ENCODE measurements around the gene ATF2.

ATF2 gene

DNA sequence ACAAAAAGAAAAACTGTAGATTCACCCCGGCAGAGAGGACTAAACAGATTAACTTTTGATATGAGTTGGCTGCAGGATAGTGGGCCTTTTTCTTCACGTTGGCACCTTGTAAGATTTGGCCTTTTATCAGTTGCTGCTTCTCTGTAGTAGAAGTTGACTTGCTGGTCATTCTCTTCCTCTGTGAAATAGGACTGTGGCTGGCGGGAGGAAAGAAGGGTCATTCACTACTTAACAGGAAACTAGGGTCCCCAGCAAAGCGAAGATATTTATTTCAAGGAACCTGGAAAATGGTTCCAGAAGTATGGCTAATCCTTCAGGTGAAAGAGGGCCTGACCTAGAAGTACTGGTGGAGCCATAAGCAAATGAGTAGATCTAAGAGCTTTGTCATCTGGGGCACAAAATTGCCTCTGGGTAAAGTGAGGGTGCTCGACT is 13.9 kb upstream of the ATF2 start:
- Histone ChIP-seq H3K27me3 (ENCODE audit: control insufficient read depth in 1 of 2, insufficient read depth in 2 of 2, low read length in 2 of 2) (no peaks in the 10 kb centered on the region), H3K9me3 (ENCODE audit: control insufficient read depth in 1 of 2, low read length in 2 of 2) (no peaks in the 10 kb centered on the region), H3K9ac (ENCODE audit: low read depth in 1 of 2, low read length in 2 of 2) (peak overlapping the region in 1 of 2 donors; percentile 98), H3K27ac (ENCODE audit: low read depth, low read length) (peak overlapping the region; percentile 92), H3K36me3 (ENCODE audit: control insufficient read depth in 1 of 2, insufficient read depth in 2 of 2, low read length in 2 of 2) (peaks cover 22 to 32% of the 10 kb centered on the region in 2 donors), H3K4me3 (ENCODE audit: low read depth in 1 of 2, low read length in 2 of 2) (peak overlapping the region; percentile 89 to 96), H3K4me1 (ENCODE audit: control insufficient read depth in 1 of 2, insufficient read depth in 2 of 2, low read length in 2 of 2) (peaks cover 11 to 12% of the 10 kb centered on the region in 2 donors)

DNA sequence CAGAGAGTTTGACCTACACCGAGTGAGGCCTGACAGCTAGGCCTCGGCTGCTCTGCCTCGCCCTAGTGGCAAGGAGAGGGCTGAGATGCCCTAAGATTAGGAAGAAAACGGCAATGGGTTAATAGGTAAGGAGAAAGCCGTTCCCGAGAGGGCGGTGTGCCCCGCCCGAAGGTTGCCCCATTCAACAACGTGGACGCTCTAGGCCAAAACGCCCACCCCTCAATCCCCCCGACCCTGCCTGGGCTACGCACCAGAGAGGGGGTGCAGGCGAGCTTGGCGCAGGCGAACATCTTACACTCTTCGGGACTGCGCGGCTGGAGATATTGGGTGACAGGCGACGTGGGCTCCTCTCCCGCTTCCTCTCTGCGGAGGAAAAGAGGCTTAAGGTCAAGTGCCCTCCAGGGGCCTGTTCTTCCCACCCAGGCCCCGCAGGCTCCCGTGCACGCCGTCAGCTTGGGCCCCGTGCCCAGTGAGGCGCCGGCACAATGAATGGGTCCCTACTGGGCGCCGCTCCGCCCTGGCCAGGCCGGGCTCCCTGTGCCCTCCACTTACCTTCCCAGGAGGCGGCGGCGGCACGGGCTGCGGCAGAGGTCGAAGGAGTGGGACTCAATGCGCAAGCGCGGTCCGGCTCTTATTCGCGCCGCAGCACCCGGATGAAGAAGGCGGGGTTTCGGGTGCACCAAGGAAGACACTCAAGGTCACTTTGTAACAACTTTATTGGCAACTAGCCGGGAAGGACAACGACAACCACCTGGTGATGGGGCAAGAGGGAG is 13.3 kb upstream of the ATF2 start, which contains the start of gene ATP5MC3:
TSS of gene ATP5MC3 (minus strand) at position 607 of the 773 bp plus-strand sequence. CDS start at position 290, 317 bp downstream.
- Histone ChIP-seq H3K36me3 (ENCODE audit: control insufficient read depth in 1 of 2, insufficient read depth in 2 of 2, low read length in 2 of 2) (peaks cover 23 to 38% of the 10 kb centered on the region in 2 donors), H3K27me3 (ENCODE audit: control insufficient read depth in 1 of 2, insufficient read depth in 2 of 2, low read length in 2 of 2) (no peaks in the 10 kb centered on the region), H3K9me3 (ENCODE audit: control insufficient read depth in 1 of 2, low read length in 2 of 2) (no peaks in the 10 kb centered on the region), H3K27ac (ENCODE audit: low read depth, low read length) (peak within 1 kb of the TSS; percentile 92), H3K9ac (ENCODE audit: low read depth in 1 of 2, low read length in 2 of 2) (peak within 1 kb of the TSS; percentile 94 to 98), H3K4me1 (ENCODE audit: control insufficient read depth in 1 of 2, insufficient read depth in 2 of 2, low read length in 2 of 2) (peaks cover 11 to 12% of the 10 kb centered on the region in 2 donors), H3K4me3 (ENCODE audit: low read depth in 1 of 2, low read length in 2 of 2) (peak within 1 kb of the TSS; percentile 89 to 96)

DNA sequence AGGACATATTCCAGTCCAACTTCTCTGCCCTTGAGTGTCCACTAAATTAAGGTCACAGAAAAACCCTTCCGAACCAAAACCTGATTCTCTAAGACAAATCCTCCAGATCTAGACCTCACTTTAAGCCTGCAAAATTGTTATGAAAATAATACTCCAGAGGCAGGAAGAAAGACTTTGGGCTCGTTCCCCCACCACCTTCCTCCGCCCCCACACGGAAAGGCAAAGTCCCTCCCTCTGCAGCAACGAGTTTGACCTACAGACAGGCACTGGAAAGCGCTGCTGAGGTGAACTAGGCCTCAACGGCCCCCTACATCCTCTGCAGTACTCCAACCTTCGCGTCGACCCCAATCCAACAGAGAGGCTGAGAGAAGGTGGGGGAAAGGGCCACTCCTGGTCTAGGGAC is 12.7 kb upstream of the ATF2 start:
- peak overlapping the region; percentile 89 to 96 for H3K4me3 ChIP-seq (ENCODE audit: low read depth in 1 of 2, low read length in 2 of 2)
- H3K27me3 ChIP-seq (ENCODE audit: control insufficient read depth in 1 of 2, insufficient read depth in 2 of 2, low read length in 2 of 2), result no peaks in the 10 kb centered on the region
- peak overlapping the region; percentile 94 to 98 for H3K9ac ChIP-seq (ENCODE audit: low read depth in 1 of 2, low read length in 2 of 2)
- peak overlapping the region; percentile 92 for H3K27ac ChIP-seq (ENCODE audit: low read depth, low read length)
- no peaks in the 10 kb centered on the region for H3K9me3 ChIP-seq (ENCODE audit: control insufficient read depth in 1 of 2, low read length in 2 of 2)
- H3K36me3 ChIP-seq (ENCODE audit: control insufficient read depth in 1 of 2, insufficient read depth in 2 of 2, low read length in 2 of 2), result peaks cover 23 to 38% of the 10 kb centered on the region in 2 donors
- H3K4me1 ChIP-seq (ENCODE audit: control insufficient read depth in 1 of 2, insufficient read depth in 2 of 2, low read length in 2 of 2), result peaks cover 11 to 12% of the 10 kb centered on the region in 2 donors

DNA sequence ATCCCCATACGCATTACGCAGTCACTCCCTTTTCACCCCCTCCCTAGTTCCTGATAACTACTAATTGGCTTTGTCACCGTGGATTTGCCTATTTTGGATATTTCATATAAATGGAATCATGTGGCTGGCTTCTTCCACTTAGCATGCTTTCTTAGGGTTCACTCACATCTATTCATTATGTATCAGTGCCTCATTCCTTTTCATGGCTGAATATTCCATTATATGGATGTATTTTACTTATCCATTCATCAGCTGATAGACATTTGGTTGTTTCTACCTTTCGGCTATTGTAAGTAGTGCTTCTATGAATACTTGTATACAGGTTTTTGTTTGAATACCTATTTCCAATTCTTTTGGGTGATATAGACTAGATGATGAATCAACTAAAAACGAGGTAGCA is 8.6 kb upstream of the ATF2 start:
- Histone ChIP-seq H3K9ac (ENCODE audit: low read depth in 1 of 2, low read length in 2 of 2) (no peak overlapping the region), H3K9me3 (ENCODE audit: control insufficient read depth in 1 of 2, low read length in 2 of 2) (no peaks in the 10 kb centered on the region), H3K4me1 (ENCODE audit: control insufficient read depth in 1 of 2, insufficient read depth in 2 of 2, low read length in 2 of 2) (peaks cover 9 to 11% of the 10 kb centered on the region in 2 donors), H3K27me3 (ENCODE audit: control insufficient read depth in 1 of 2, insufficient read depth in 2 of 2, low read length in 2 of 2) (no peaks in the 10 kb centered on the region), H3K36me3 (ENCODE audit: control insufficient read depth in 1 of 2, insufficient read depth in 2 of 2, low read length in 2 of 2) (peaks cover 23 to 48% of the 10 kb centered on the region in 2 donors), H3K27ac (ENCODE audit: low read depth, low read length) (no peak overlapping the region), H3K4me3 (ENCODE audit: low read depth in 1 of 2, low read length in 2 of 2) (no peak overlapping the region)

DNA sequence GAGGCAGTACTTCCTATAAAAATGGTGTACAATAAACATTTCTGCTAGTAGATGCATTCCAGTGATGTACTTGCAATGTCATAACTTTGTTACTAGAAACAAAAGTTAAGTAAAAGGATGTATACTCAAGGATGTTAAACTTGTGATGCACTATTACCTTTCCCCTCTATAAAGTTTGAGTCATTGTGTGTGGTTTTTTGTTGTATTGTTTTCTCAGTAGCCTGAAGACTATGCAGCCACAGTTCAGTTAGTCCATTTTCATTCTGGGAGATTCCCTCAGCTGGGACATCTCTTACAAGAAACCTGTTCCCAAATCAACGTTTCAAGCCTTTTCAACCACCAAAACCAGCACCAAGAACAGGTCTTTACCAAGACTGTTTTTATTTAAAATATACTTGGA is 7.9 kb upstream of the ATF2 start:
- peaks cover 23 to 48% of the 10 kb centered on the region in 2 donors for H3K36me3 ChIP-seq (ENCODE audit: control insufficient read depth in 1 of 2, insufficient read depth in 2 of 2, low read length in 2 of 2)
- H3K4me3 ChIP-seq (ENCODE audit: low read depth in 1 of 2, low read length in 2 of 2), result no peak overlapping the region
- no peaks in the 10 kb centered on the region for H3K27me3 ChIP-seq (ENCODE audit: control insufficient read depth in 1 of 2, insufficient read depth in 2 of 2, low read length in 2 of 2)
- no peaks in the 10 kb centered on the region for H3K9me3 ChIP-seq (ENCODE audit: control insufficient read depth in 1 of 2, low read length in 2 of 2)
- peaks cover 8 to 11% of the 10 kb centered on the region in 2 donors for H3K4me1 ChIP-seq (ENCODE audit: control insufficient read depth in 1 of 2, insufficient read depth in 2 of 2, low read length in 2 of 2)
- H3K9ac ChIP-seq (ENCODE audit: low read depth in 1 of 2, low read length in 2 of 2), result no peak overlapping the region
- H3K27ac ChIP-seq (ENCODE audit: low read depth, low read length), result no peak overlapping the region

DNA sequence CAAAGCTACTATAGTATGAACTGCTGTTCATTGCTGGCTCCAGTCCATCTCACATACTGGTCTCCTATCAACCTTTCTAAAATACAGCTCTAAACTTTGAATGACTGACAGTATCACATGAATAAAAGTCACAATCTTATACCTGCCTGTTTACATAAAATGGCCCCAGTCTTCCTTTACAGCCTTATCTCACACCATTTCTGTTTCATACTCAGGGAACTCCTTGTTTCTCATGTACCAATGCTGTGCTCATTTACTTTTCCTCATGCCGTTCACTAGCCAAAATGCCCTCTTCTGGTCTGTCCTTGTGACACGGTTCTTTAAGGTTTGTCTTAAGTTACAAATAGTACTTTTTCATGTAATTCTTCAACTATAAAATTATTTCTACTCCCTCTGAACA is 7.3 kb upstream of the ATF2 start:
- H3K9ac ChIP-seq (ENCODE audit: low read depth in 1 of 2, low read length in 2 of 2), result no peak overlapping the region
- H3K4me1 ChIP-seq (ENCODE audit: control insufficient read depth in 1 of 2, insufficient read depth in 2 of 2, low read length in 2 of 2), result peaks cover 2 to 11% of the 10 kb centered on the region in 2 donors
- H3K27me3 ChIP-seq (ENCODE audit: control insufficient read depth in 1 of 2, insufficient read depth in 2 of 2, low read length in 2 of 2), result no peaks in the 10 kb centered on the region
- peaks cover 23 to 48% of the 10 kb centered on the region in 2 donors for H3K36me3 ChIP-seq (ENCODE audit: control insufficient read depth in 1 of 2, insufficient read depth in 2 of 2, low read length in 2 of 2)
- no peaks in the 10 kb centered on the region for H3K9me3 ChIP-seq (ENCODE audit: control insufficient read depth in 1 of 2, low read length in 2 of 2)
- no peak overlapping the region for H3K27ac ChIP-seq (ENCODE audit: low read depth, low read length)
- no peak overlapping the region for H3K4me3 ChIP-seq (ENCODE audit: low read depth in 1 of 2, low read length in 2 of 2)

DNA sequence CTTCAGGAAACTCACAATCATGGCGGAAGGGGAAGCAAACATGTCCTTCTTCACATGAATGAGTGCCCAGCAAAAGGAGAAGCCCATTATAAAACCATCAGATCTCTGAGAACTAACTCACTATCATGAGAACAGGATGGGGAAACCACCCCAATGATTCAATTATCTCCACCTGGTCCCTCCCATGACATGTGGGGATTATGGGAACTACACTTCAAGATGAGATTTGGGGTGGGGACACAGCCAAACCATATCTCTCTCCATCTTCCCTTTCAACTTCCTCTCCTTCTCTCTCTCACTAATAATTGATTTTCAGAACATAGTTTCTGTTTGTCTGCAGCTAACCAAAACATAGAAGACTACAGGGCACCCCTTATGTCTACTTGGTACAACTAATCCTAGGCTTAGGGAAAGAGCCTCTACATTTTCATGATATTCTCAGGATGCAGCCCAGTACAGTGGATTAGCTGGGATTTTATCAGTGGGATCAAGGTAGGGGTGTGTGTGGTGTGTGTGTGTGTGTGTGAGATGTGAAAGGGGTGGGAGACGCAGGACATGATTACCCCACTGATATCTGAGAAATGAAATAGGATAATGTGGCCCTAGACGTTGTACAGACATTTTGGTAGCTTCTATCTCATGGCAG is 2.8 kb upstream of the ATF2 start:
- Histone ChIP-seq H3K36me3 (ENCODE audit: control insufficient read depth in 1 of 2, insufficient read depth in 2 of 2, low read length in 2 of 2) (peaks cover 0 to 10% of the 10 kb centered on the region in 2 donors), H3K4me1 (ENCODE audit: control insufficient read depth in 1 of 2, insufficient read depth in 2 of 2, low read length in 2 of 2) (peaks cover 12 to 17% of the 10 kb centered on the region in 2 donors), H3K4me3 (ENCODE audit: low read depth in 1 of 2, low read length in 2 of 2) (no peak overlapping the region), H3K9ac (ENCODE audit: low read depth in 1 of 2, low read length in 2 of 2) (no peak overlapping the region), H3K9me3 (ENCODE audit: control insufficient read depth in 1 of 2, low read length in 2 of 2) (no peaks in the 10 kb centered on the region), H3K27me3 (ENCODE audit: control insufficient read depth in 1 of 2, insufficient read depth in 2 of 2, low read length in 2 of 2) (no peaks in the 10 kb centered on the region), H3K27ac (ENCODE audit: low read depth, low read length) (no peak overlapping the region)

DNA sequence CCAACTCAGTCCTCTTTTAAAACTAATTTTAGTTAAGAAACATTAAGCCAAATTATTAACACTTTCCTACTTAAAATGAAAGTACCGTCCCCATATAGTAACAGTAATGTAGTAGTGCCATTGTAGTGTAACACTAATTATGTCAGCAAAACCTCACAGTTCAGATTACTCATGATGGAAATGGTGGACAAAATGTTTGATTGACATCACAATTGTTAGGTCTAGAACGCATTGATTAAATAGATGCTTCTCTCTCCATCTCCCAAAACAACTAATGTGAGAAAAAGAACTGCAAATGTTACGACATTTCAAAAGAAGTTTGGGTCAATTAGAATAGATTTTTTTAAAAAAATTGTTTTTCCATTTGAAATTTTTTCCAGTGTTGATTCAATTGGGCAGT is 1.2 kb upstream of the ATF2 start:
- Histone ChIP-seq H3K36me3 (ENCODE audit: control insufficient read depth in 1 of 2, insufficient read depth in 2 of 2, low read length in 2 of 2) (peaks cover 0 to 5% of the 10 kb centered on the region in 2 donors), H3K9ac (ENCODE audit: low read depth in 1 of 2, low read length in 2 of 2) (peak overlapping the region in 1 of 2 donors; percentile 67), H3K4me1 (ENCODE audit: control insufficient read depth in 1 of 2, insufficient read depth in 2 of 2, low read length in 2 of 2) (peaks cover 12 to 17% of the 10 kb centered on the region in 2 donors), H3K27me3 (ENCODE audit: control insufficient read depth in 1 of 2, insufficient read depth in 2 of 2, low read length in 2 of 2) (no peaks in the 10 kb centered on the region), H3K9me3 (ENCODE audit: control insufficient read depth in 1 of 2, low read length in 2 of 2) (no peaks in the 10 kb centered on the region), H3K4me3 (ENCODE audit: low read depth in 1 of 2, low read length in 2 of 2) (peak overlapping the region; percentile 90 to 100), H3K27ac (ENCODE audit: low read depth, low read length) (no peak overlapping the region)

DNA sequence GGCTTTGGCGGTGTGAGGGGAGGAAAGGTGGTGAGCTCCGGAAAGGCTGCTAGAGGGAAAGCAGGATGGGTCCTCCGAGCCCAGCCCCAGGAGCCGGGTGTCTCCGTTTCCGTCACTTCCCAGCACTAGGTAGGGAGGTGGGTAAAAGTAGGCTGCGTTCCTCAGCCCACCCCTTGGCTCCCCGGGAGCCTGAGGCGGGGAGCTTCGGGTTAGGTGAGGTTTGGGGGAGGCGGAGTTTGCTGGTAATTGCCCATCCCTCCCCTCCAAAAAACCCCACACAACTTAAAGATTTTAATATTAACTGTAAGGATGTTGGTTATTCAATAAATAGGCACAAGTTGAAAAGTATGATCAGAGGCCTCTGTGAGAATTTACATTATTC is 552 bp upstream of the ATF2 start:
- Histone ChIP-seq H3K4me1 (ENCODE audit: control insufficient read depth in 1 of 2, insufficient read depth in 2 of 2, low read length in 2 of 2) (peaks cover 12 to 17% of the 10 kb centered on the region in 2 donors), H3K4me3 (ENCODE audit: low read depth in 1 of 2, low read length in 2 of 2) (peak overlapping the region; percentile 90 to 100), H3K27me3 (ENCODE audit: control insufficient read depth in 1 of 2, insufficient read depth in 2 of 2, low read length in 2 of 2) (no peaks in the 10 kb centered on the region), H3K27ac (ENCODE audit: low read depth, low read length) (peak overlapping the region; percentile 90), H3K36me3 (ENCODE audit: control insufficient read depth in 1 of 2, insufficient read depth in 2 of 2, low read length in 2 of 2) (peaks cover 0 to 5% of the 10 kb centered on the region in 2 donors), H3K9me3 (ENCODE audit: control insufficient read depth in 1 of 2, low read length in 2 of 2) (no peaks in the 10 kb centered on the region), H3K9ac (ENCODE audit: low read depth in 1 of 2, low read length in 2 of 2) (peak overlapping the region; percentile 67 to 71)
